HCT116 (cell line): ENCODE results near the gene CRYBG2. TPM values are rescaled to one million over a fixed set of nuclear protein-coding genes. Genes with fewer than 3 reads are reported as not detected.
A peak's percentile ranks its signal among the peaks of the same experiment; 100 is the strongest.

Experiments used
- ATAC-seq: fragments of 200-7000 bp; cut with Tn5 transposase; 2 replicates; pipeline ENCODE4 v1.9.1; 2020; ENCODE audit warnings: mild to moderate bottlenecking, moderate library complexity
- BruUV-seq: library from RNA; stranded (reverse); fragments of 400-500 nt; replicated peaks from 2 replicates; lab custom pipeline; 2021; lab: Mats Ljungman, UMichigan
- CTCF ChIA-PET: fragments of 300-600 bp; sonication (Branson Sonifier 250); formaldehyde crosslinking; loops from one replicate; lab custom pipeline; 2021; ENCODE audit warnings: antibody characterized with exemption; lab: Charles Lee
- POLR2A ChIA-PET: fragments of 300-600, 350-600 bp; sonication (Branson Sonifier 250); formaldehyde crosslinking; loops from one replicate; lab custom pipeline; 2021; ENCODE audit warnings: antibody characterized with exemption; lab: Charles Lee
- RAD21 ChIA-PET, 2 experiments: fragments of 300-600 bp; sonication (Branson Sonifier 250); formaldehyde crosslinking; loops; one replicate each; lab custom pipeline; 2023; ENCODE audit warnings: low total read pairs in 2 of 2; ENCODE audit not compliant: uncharacterized antibody in 2 of 2, unreplicated experiment in 2 of 2, low non-redundant PET in 1 of 2; lab: Charles Lee
- DNase-seq: peaks from one replicate; pipeline ENCODE4 v3.0.0-alpha.2; 2010; ENCODE audit warnings: low read depth, low spot score
- H2AFZ ChIP-seq: fragments of 200-600 bp; shearing (Covaris generic), sonication (generic); 2 replicates; pipeline ENCODE4 v1.6.1; 2017; ENCODE audit warnings: low read depth, mixed run types, mixed read lengths, antibody characterized with exemption, low read length; ENCODE audit not compliant: poor library complexity, severe bottlenecking
- H3K27ac ChIP-seq: 2 replicates; pipeline ENCODE4 v1.5.1; 2012; ENCODE audit warnings: low read depth, low read length
- H3K27me3 ChIP-seq: fragments of 200-600 bp; sonication (generic); 2 replicates; pipeline ENCODE4 v1.6.1; 2016; ENCODE audit warnings: mixed run types, low read length, mixed read lengths; ENCODE audit not compliant: insufficient read depth
- H3K36me3 ChIP-seq, 2 experiments: fragments of 200-500 bp in 1 of 2; fragments of 200-600 bp in 1 of 2; sonication (Bioruptor generic) in 1 of 2; sonication (generic) in 1 of 2; 2 replicates each; pipeline versions ENCODE4 v1.5.1 to v1.6.1; 2014 to 2016; ENCODE audit warnings: low read length in 2 of 2, inconsistent platforms in 1 of 2, mixed read lengths in 1 of 2, mixed run types in 1 of 2; ENCODE audit not compliant: insufficient read depth in 2 of 2, control insufficient read depth in 1 of 2
- H3K4me1 ChIP-seq, 2 experiments: fragments of 200-600 bp in 1 of 2; sonication (generic) in 1 of 2; 2 replicates each; pipeline versions ENCODE4 v1.5.1 to v1.6.1; 2012 to 2017; ENCODE audit warnings: low read length in 2 of 2, inconsistent platforms in 1 of 2, mild to moderate bottlenecking in 1 of 2, mixed read lengths in 1 of 2, mixed run types in 1 of 2, moderate library complexity in 1 of 2; ENCODE audit not compliant: insufficient read depth in 2 of 2, control insufficient read depth in 1 of 2
- H3K4me2 ChIP-seq: fragments of 200-600 bp; sonication (generic); 2 replicates; pipeline ENCODE4 v1.6.1; 2017; ENCODE audit warnings: mixed run types, low read length, mixed read lengths
- H3K4me3 ChIP-seq, 2 experiments: fragments of 200-600 bp in 1 of 2; sonication (generic) in 1 of 2; replicated peaks in 1 of 2; 2 replicates each; pipeline ENCODE4 v1.5.1; 2011 to 2016; ENCODE audit warnings: low read length in 2 of 2, control low read depth in 1 of 2, low read depth in 1 of 2, mild to moderate bottlenecking in 1 of 2, mixed read lengths in 1 of 2, mixed run types in 1 of 2
- H3K79me2 ChIP-seq: fragments of 200-600 bp; sonication (generic); 2 replicates; pipeline ENCODE4 v1.6.1; 2017; ENCODE audit warnings: mild to moderate bottlenecking, mixed run types, low read length, moderate library complexity, mixed read lengths; ENCODE audit not compliant: insufficient read depth
- H3K9ac ChIP-seq: fragments of 200-600 bp; sonication (generic); 2 replicates; pipeline ENCODE4 v1.6.1; 2016; ENCODE audit warnings: low read length, mixed read lengths
- H3K9me2 ChIP-seq: fragments of 200-600 bp; sonication (generic), shearing (Covaris generic); 2 replicates; pipeline ENCODE4 v1.6.1; 2017; ENCODE audit warnings: mixed run types, mild to moderate bottlenecking, moderate library complexity; ENCODE audit not compliant: insufficient read depth
- H3K9me3 ChIP-seq, 2 experiments: fragments of 200-500 bp in 1 of 2; fragments of 200-600 bp in 1 of 2; sonication (Bioruptor generic) in 1 of 2; sonication (generic) in 1 of 2; 2 replicates each; pipeline ENCODE4 v1.6.1; 2014 to 2017; ENCODE audit warnings: low read length in 2 of 2, mixed read lengths in 2 of 2, inconsistent platforms in 1 of 2, low read depth in 1 of 2, mild to moderate bottlenecking in 1 of 2, mixed run types in 1 of 2, moderate library complexity in 1 of 2; ENCODE audit not compliant: control insufficient read depth in 1 of 2, insufficient read depth in 1 of 2
- H4K20me1 ChIP-seq: fragments of 200-600 bp; sonication (generic), shearing (Covaris generic); 2 replicates; pipeline ENCODE4 v1.6.1; 2017; ENCODE audit warnings: mixed run types, mild to moderate bottlenecking, moderate library complexity; ENCODE audit not compliant: insufficient read depth
- CBX3 ChIP-seq: IDR thresholded peaks from 2 replicates; pipeline ENCODE4 v1.6.1; 2012; ENCODE audit warnings: low read depth
- CEBPB ChIP-seq: IDR thresholded peaks from 2 replicates; pipeline ENCODE4 v1.6.1; 2012; ENCODE audit warnings: low read depth
- ELF1 ChIP-seq: IDR thresholded peaks from 2 replicates; pipeline ENCODE4 v1.6.1; 2012; ENCODE audit warnings: low read depth, borderline replicate concordance
- EZH2 ChIP-seq: fragments of 200-600 bp; sonication (generic); IDR thresholded peaks from 2 replicates; pipeline ENCODE4 v1.6.1; 2017; ENCODE audit warnings: antibody characterized with exemption, mixed run types
- EZH2phosphoT487 ChIP-seq: fragments of 200-600 bp; IDR thresholded peaks from 2 replicates; pipeline ENCODE4 v1.6.1; 2018; ENCODE audit warnings: antibody characterized with exemption, borderline replicate concordance
- FOSL1 ChIP-seq: IDR thresholded peaks from 2 replicates; pipeline ENCODE4 v1.6.1; 2012; ENCODE audit warnings: low read depth
- JUND ChIP-seq: IDR thresholded peaks from 2 replicates; pipeline ENCODE4 v1.6.1; 2012
- POLR2A ChIP-seq: IDR thresholded peaks from 2 replicates; pipeline ENCODE4 v1.7.0; 2011; ENCODE audit warnings: borderline replicate concordance; ENCODE audit not compliant: insufficient read depth, insufficient read length; ENCODE audit errors: extremely low read depth
- POLR2AphosphoS5 ChIP-seq: IDR thresholded peaks from 2 replicates; pipeline ENCODE4 v1.6.1; 2011; ENCODE audit warnings: mild to moderate bottlenecking, low read depth, low read length, moderate library complexity
- SIN3A ChIP-seq: IDR thresholded peaks from 2 replicates; pipeline ENCODE4 v1.6.1; 2012; ENCODE audit warnings: low read depth
- SP1 ChIP-seq: IDR thresholded peaks from 2 replicates; pipeline ENCODE4 v1.6.1; 2012; ENCODE audit warnings: low read depth
- SRF ChIP-seq: IDR thresholded peaks from 2 replicates; pipeline ENCODE4 v1.6.1; 2012; ENCODE audit warnings: low read depth
- TCF7L2 ChIP-seq: IDR thresholded peaks from 2 replicates; pipeline ENCODE4 v1.7.0; 2011; ENCODE audit warnings: borderline replicate concordance, inconsistent platforms; ENCODE audit not compliant: insufficient read depth, insufficient read length; ENCODE audit errors: extremely low read depth
- ZFX ChIP-seq: fragments of 450-650 bp; IDR thresholded peaks from 2 replicates; pipeline ENCODE4 v1.6.1; 2017
- ZNF274 ChIP-seq: fragments of 200-500 bp; sonication (Bioruptor generic); IDR thresholded peaks from 2 replicates; pipeline ENCODE4 v1.6.1; 2014; ENCODE audit warnings: mild to moderate bottlenecking, low read depth, low read length, inconsistent platforms
- intact Hi-C: fragments of 100-400 bp; cut with micrococcal nuclease; formaldehyde crosslinking; loops from 2 replicates; pipeline ENCODE4 v1.10.0; 2022
- total RNA-seq: library from RNA; stranded (reverse); gene quantifications from one replicate; pipeline ENCODE4 v1.2.1, GENCODE V29; 2021; ENCODE audit not compliant: unreplicated experiment
- TF ChIP-seq, protein P1 (sequence below): IDR thresholded peaks from 2 replicates; pipeline ENCODE4 v1.6.1; 2012
- TF ChIP-seq, protein P2 (sequence below): IDR thresholded peaks from 2 replicates; pipeline ENCODE4 v1.6.1; 2012; ENCODE audit warnings: low read depth
- TF ChIP-seq, protein P3 (sequence below): IDR thresholded peaks from 2 replicates; pipeline ENCODE4 v1.6.1; 2012
- TF ChIP-seq, protein P4 (sequence below): IDR thresholded peaks from 2 replicates; pipeline ENCODE4 v1.6.1; 2011; ENCODE audit warnings: mild to moderate bottlenecking, low read length, moderate library complexity; ENCODE audit not compliant: insufficient replicate concordance; ENCODE audit errors: extremely low read depth
- TF ChIP-seq, protein P5 (sequence below), 3 experiments: fragments of 200-600 bp in 1 of 3; sonication (generic) in 1 of 3; IDR thresholded peaks in 2 of 3; conservative IDR thresholded peaks in 1 of 3; 2 replicates each; pipeline ENCODE4 v1.5.1; 2012 to 2017; ENCODE audit warnings: low read depth in 2 of 3, low read length in 2 of 3, antibody characterized with exemption in 1 of 3, borderline replicate concordance in 1 of 3, control low read depth in 1 of 3, mild to moderate bottlenecking in 1 of 3, mixed read lengths in 1 of 3, mixed run types in 1 of 3, moderate library complexity in 1 of 3; ENCODE audit not compliant: insufficient read depth in 1 of 3

CRYBG2 gene
- total RNA-seq, 1 experiment from 2014 or later, result 10.5 TPM

DNA sequence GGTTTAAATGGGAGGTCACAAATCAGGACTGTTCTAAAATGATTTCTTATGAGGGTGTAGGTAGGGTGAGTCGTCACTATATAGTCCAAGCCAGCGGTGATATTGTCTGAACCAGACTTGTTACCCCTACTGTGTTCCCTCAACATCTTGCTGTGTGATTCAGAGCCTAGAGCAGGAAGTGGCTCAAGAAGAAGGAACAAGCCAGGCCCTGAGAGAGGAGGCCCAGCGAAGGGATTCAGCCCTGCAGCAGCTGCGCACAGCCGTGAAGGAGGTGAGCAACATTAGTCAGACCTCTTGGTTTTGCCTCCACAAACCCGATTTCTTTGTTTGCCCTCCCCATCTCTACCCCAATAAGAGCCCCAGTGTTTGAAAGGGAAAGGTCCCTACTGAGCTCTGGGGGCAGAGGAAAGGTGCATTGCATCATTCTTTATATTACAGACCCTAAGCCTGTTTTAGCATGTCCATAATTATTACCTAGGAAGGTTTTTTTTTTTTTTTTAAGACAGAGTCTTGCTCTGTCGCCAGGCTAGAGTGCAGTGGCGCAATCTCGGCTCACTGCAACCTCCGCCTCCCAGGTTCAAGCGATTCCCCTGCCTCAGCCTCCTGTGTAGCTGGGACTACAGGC, 79.0 kb downstream of the CRYBG2 start:
- DNase-seq (no peak), ATAC-seq (no peak)
- intact Hi-C loops, result loop anchor here (1.0 to 5.0 kb wide), 3 partner anchors 46 to 238 kb away; no protein-coding TSS in a partner anchor
- Histone ChIP-seq H3K4me1 (peaks cover 27 to 57% of the 10 kb centered on the region in 2 experiments), H3K27ac (peak overlapping the region; percentile 60; the same call in 1 of the 2 replicates), H3K4me2 (peak overlapping the region; percentile 59; the same call in 1 of the 2 replicates), H3K79me2 (peaks cover 4% of the 10 kb centered on the region; the same call in 1 of the 2 replicates), H2AFZ (no peak overlapping the region), H3K9me3 (no peaks in the 10 kb centered on the region), H4K20me1 (no peaks in the 10 kb centered on the region), H3K4me3 (no peak overlapping the region), H3K9ac (no peak overlapping the region)
- BruUV-seq, result no TSS peak
- ChIA-PET RAD21 (interaction anchor here (1.1 kb wide), 2 partner anchors 142 kb away, joined by 3 to 4 read pairs; no protein-coding TSS in a partner anchor), CTCF (interaction anchor here (0.7 to 3.9 kb wide), 13 partner anchors 10 to 239 kb away, joined by 3 to 47 read pairs (median 5); partner anchors contain the start of gene CEP85), POLR2A (no interaction called here)
- TF ChIP-seq ELF1, result no peak
- TF ChIP-seq, protein P1, sequence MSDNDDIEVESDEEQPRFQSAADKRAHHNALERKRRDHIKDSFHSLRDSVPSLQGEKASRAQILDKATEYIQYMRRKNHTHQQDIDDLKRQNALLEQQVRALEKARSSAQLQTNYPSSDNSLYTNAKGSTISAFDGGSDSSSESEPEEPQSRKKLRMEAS, result no peak
- TF ChIP-seq ZNF274, result no peak
- no peak for TF ChIP-seq POLR2AphosphoS5
- no peak for TF ChIP-seq SP1
- no peak for TF ChIP-seq CBX3
- no peak for TF ChIP-seq JUND
- no peak for TF ChIP-seq TCF7L2
- no peak for TF ChIP-seq EZH2phosphoT487
- no peak for TF ChIP-seq SIN3A
- TF ChIP-seq EZH2, result no peak
- no peak for TF ChIP-seq CEBPB
- TF ChIP-seq, protein P2, sequence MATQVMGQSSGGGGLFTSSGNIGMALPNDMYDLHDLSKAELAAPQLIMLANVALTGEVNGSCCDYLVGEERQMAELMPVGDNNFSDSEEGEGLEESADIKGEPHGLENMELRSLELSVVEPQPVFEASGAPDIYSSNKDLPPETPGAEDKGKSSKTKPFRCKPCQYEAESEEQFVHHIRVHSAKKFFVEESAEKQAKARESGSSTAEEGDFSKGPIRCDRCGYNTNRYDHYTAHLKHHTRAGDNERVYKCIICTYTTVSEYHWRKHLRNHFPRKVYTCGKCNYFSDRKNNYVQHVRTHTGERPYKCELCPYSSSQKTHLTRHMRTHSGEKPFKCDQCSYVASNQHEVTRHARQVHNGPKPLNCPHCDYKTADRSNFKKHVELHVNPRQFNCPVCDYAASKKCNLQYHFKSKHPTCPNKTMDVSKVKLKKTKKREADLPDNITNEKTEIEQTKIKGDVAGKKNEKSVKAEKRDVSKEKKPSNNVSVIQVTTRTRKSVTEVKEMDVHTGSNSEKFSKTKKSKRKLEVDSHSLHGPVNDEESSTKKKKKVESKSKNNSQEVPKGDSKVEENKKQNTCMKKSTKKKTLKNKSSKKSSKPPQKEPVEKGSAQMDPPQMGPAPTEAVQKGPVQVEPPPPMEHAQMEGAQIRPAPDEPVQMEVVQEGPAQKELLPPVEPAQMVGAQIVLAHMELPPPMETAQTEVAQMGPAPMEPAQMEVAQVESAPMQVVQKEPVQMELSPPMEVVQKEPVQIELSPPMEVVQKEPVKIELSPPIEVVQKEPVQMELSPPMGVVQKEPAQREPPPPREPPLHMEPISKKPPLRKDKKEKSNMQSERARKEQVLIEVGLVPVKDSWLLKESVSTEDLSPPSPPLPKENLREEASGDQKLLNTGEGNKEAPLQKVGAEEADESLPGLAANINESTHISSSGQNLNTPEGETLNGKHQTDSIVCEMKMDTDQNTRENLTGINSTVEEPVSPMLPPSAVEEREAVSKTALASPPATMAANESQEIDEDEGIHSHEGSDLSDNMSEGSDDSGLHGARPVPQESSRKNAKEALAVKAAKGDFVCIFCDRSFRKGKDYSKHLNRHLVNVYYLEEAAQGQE, result no peak
- no peak for TF ChIP-seq ZFX
- TF ChIP-seq POLR2A, result no peak
- TF ChIP-seq SRF, result no peak
- TF ChIP-seq, protein P3, sequence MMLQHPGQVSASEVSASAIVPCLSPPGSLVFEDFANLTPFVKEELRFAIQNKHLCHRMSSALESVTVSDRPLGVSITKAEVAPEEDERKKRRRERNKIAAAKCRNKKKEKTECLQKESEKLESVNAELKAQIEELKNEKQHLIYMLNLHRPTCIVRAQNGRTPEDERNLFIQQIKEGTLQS, result no peak
- no peak for TF ChIP-seq FOSL1
- TF ChIP-seq, protein P4, sequence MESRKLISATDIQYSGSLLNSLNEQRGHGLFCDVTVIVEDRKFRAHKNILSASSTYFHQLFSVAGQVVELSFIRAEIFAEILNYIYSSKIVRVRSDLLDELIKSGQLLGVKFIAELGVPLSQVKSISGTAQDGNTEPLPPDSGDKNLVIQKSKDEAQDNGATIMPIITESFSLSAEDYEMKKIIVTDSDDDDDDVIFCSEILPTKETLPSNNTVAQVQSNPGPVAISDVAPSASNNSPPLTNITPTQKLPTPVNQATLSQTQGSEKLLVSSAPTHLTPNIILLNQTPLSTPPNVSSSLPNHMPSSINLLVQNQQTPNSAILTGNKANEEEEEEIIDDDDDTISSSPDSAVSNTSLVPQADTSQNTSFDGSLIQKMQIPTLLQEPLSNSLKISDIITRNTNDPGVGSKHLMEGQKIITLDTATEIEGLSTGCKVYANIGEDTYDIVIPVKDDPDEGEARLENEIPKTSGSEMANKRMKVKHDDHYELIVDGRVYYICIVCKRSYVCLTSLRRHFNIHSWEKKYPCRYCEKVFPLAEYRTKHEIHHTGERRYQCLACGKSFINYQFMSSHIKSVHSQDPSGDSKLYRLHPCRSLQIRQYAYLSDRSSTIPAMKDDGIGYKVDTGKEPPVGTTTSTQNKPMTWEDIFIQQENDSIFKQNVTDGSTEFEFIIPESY, result no peak
- TF ChIP-seq, protein P5, sequence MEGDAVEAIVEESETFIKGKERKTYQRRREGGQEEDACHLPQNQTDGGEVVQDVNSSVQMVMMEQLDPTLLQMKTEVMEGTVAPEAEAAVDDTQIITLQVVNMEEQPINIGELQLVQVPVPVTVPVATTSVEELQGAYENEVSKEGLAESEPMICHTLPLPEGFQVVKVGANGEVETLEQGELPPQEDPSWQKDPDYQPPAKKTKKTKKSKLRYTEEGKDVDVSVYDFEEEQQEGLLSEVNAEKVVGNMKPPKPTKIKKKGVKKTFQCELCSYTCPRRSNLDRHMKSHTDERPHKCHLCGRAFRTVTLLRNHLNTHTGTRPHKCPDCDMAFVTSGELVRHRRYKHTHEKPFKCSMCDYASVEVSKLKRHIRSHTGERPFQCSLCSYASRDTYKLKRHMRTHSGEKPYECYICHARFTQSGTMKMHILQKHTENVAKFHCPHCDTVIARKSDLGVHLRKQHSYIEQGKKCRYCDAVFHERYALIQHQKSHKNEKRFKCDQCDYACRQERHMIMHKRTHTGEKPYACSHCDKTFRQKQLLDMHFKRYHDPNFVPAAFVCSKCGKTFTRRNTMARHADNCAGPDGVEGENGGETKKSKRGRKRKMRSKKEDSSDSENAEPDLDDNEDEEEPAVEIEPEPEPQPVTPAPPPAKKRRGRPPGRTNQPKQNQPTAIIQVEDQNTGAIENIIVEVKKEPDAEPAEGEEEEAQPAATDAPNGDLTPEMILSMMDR (IDR thresholded peaks at IDR 0.05 in 2 of 3, conservative IDR thresholded peaks at IDR 0.05 in 1 of 3; ENCODE audit: borderline replicate concordance in 1 of 3, insufficient read depth in 1 of 3, low read depth in 2 of 3, low read length in 2 of 3), result no peak
- TF ChIP-seq, all 23 proteins: peak for 0
- Histone ChIP-seq H3K27me3 (no peaks in the 10 kb centered on the region), H3K9me2 (no peaks in the 10 kb centered on the region), H3K36me3 (peaks cover 40 to 60% of the 10 kb centered on the region in 2 experiments)
